HG03103 (cell line): ENCODE data around the gene KLC1.
A peak's percentile ranks its signal among the peaks of the same experiment; 100 is the strongest.
"Not testable (repeated sequence)": the region's sequence is repeated elsewhere in the genome, so short reads cannot be mapped to it uniquely, and the experiment has no call there.

Experiments used
- ATAC-seq: cut with Tn5 transposase; IDR thresholded peaks from one replicate; pipeline ENCODE4 v1.9.1; 2021; ENCODE audit warnings: low read depth; ENCODE audit not compliant: unreplicated experiment

Gene KLC1

GRCh38 chr14:103624860-103625259 is 4.2 kb upstream of the KLC1 start:
- no peak for ATAC-seq

GRCh38 chr14:103625356-103626095 is 3.5 kb upstream of the KLC1 start:
- no peak for ATAC-seq

DNA sequence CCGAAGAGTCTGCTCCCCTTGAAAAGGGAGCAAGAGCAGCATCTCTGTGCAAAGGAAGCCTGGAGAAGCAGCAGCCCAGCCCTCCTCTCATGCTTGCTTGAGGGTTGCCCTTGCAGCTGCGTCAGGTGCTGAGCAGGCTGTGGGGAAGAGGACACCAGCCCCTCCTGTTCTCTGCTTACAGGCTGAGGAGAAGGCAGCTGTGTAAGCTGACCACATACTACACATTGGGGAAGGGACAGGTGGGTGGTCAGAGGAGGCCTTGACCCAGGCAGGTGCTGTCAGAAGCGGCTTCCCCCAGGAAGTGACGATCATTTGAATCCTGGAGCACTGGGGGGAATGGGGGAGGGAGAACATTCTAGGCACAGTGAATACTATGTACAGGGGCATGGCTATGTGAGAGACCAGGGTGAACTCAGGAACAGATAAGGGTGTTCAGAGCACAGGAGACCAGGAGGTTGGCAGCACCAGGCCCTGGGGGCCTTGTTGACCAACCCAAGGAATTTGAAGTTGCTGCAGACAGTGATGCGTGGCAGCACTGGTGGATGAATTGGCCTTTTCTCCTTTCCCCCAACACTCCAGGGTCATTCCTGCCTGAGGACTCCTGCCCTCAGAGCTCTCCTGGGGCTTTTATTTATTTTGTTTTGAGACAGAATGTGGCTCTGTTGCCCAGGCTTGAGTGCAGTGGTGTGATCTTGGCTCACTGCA is 2.7 kb upstream of the KLC1 start:
- ATAC-seq, result no peak

DNA sequence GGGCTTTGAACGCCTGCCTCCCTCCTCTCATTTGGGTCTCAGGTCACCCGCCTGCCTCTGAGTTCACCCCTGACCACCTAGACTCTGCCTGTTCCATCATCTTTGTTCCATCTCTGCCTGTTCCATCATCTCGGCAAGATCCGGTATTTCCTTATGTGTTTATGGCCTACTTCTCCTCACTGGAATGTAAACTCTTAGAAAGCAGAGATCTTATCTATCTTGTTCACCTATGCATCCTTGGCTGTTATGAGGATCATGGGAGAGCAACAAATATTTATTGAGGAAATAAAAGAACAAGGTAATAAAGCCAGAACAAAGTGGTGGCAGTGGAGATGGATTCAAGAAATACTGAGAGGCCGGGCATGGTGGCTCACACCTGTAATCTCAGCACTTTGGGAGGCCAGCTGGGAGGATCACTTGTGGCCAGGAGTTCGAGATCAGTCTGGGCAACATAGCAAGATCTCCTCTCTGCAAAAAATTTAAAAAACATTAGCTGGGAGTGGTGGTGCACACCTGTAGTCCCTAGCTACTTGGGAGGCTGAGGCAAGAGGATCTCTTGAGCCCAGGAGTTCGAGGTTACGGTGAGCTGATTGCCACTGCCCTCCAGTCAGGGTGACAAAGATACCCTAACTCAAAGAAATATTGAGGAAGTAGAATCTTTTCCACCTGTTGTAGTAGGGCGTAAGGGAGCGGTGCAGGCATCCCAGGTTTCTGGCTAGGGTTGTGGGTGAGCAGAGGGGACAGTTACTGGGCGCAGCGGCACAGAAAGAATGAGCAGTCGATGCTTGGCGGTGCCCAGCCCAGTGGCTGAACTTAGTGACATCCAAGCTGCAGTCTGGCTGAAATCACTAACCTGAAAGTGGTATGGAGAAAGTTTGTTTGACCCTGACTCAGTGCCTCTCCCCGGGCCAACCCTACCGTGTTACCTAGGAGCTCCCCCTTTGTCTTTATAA is 1.7 kb upstream of the KLC1 start:
- ATAC-seq, result no peak

DNA sequence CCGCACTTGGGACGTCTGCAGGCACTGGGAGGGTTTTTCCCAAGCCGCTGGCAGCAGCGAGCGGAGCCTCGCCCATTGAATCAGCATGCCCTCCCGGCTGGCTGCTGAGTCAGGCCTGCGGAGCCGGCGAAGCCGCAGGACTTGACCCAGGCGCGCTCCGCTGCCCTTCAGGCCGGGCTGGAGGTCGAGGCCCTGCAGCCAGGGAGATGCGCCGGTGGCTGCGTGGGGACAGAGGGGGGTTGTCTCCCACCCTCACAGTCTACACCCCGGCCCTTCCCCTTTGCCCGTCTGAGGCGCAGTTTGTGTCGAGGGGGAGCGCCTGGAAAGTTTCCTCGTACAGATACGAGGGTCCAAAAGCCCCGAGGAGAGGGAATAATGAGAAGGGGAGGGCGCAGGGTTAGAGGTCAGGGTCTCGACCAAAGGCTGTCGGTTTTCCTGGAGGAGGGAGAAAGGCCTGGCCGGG is 759 bp upstream of the KLC1 start:
- ATAC-seq, result no peak

- ATAC-seq, result peak; percentile 22
These were observed 601 bp downstream of the KLC1 start for GRCh38 chr14:103629503-103630121.

- no peak for ATAC-seq
These were observed 1.5 kb downstream of the KLC1 start for GRCh38 chr14:103630364-103631108.

DNA sequence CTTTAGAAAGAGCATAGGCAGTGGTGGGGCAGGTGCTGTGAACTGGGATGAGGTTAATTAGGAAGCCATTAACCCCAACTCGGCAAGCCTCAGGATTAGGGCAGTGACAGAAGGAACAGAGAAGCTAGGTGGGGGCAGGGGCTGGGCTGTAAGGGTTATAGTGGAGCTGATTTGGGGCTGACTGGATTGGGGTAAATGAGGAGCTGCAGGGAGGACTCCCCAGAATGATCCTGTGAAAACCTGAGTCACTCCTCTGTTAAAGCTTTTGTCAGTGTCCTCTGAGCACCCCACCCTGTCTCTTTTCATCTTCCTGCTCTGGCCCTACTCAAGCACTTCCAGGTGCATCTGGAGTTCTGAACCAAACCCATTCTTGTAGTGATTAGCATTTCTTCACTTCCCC is 4.4 kb downstream of the KLC1 start:
- no peak for ATAC-seq

GRCh38 chr14:103634156-103634555 is 5.1 kb downstream of the KLC1 start:
- no peak for ATAC-seq

DNA sequence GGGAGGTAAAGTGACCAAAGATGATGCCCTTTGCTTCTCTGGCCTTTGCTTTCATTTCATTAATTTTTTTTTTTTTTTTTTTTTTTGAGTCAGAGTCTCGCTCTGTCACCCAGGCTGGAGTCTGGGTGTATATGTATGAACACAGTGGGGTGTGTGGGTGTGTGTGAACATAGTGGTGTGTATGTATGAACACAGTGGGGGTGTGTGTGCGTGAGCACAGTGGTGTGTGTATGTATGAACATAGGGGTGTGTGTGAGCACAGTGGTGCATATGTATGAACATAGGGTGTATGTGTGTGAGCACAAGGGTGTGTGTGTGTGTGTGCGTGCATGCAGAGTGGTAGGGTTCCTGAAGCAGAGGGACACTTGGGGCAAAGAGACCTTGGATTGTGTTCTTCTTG is 9.6 kb downstream of the KLC1 start:
- no peak for ATAC-seq

DNA sequence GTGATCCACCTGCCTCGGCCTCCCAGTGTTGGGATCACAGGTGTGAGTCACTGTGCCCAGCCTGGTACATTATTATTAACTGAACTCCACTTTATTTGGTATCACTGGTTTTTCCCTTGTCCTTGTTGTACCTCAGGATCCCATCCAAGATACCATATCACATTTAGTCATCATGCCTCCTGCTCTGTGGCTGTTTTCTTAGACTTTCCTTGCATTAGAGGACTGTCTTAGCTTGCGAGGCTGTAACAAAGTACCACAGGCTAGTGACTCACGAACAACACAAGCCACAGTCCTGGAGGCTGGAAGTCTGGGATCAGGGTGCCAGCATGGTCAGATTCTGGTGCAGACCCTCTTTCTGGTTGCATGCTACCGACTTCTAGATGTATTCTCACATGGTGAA is 12.2 kb downstream of the KLC1 start:
- ATAC-seq, result no peak

GRCh38 chr14:103646189-103646588 is 17.2 kb downstream of the KLC1 start:
- no peak for ATAC-seq

DNA sequence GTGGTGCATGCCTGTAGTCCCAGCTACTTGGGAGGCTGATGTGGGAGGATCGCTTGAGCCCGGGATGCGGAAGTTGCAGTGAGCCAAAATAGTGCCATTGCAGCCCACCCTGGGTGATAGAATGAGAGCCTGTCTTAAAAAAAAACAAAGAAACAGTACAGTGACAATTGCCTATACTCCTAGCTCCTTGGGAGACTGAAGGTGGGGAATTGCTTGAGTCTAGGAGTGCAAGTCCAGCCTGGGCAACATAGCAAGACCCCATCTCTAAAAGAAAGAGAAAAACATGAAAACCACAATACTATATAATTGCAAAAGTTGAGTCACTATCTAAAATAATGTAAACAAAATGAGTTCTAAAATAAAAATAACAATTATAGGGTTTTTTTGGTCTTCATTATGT is 20.0 kb downstream of the KLC1 start:
- ATAC-seq, result no peak

DNA sequence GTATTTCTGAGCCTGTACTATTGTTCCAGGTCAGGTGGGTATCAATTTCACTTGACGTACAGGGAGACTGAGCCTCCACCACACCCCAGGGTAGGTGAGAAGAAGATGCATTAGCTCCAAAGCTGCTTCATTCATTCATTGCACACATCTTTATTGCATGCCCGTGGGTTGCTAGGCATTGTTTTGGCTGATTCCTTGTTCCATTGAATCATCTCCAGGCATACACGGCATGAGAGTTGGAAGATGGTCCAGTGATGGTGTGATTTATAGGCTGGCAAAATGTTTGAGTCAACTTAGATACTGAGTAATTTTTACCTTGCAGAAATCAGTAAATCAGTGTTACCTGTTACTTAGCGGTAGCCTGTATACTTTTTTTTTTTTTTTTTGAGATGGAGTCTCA is 21.2 kb downstream of the KLC1 start:
- no peak for ATAC-seq

DNA sequence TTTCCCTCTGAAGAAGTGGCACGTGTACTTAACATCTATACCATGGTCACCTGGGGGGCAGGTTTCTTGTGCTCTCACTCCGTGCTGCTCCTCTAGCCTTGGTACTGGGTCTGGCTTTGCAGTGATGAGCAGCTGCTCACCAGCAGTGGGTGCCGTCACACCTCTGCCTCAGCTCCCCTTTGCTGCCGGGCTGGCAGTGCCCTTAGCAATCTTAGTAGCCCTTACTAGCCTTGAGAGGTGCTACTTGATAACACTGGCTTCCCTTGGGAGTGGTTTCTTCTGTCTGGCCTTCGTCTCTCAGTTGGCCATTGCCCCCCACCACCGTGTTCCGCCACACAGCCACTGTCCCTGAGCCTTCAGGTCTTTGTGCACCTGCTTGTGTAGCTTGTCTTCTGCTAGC is 22.6 kb downstream of the KLC1 start:
- no peak for ATAC-seq

GRCh38 chr14:103652806-103653205 is 23.8 kb downstream of the KLC1 start:
- ATAC-seq, result no peak

DNA sequence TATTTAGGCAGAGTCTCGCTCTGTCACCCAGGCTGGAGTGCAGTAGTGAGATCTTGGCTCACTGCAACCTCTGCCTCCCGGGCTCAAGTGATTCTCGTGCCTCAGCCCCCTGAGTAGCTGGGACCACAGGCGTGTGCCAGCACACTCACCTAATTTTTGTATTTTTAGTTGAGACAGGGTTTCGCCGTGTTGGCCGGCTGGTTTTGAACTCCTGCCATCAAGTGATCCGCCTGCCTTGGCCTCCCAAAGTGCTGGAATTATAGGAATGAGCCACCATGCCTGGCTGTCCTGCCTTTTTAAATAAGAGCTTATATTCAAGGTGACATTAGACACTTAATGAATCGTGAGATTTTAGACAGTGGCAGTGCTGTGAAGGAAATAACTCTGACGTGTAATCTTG is 24.3 kb downstream of the KLC1 start:
- ATAC-seq, result not testable (repeated sequence)

- no peak for ATAC-seq
These were observed 24.8 kb downstream of the KLC1 start for GRCh38 chr14:103653805-103654204.

- no peak for ATAC-seq
These were observed 25.6 kb downstream of the KLC1 start for GRCh38 chr14:103654619-103655018.
